Ecto neural progenitor cell (in vitro differentiated cells): Measurements from ENCODE around the gene SLC22A25.

Experiments used
- DNase-seq: peaks from one replicate; pipeline ENCODE4 v3.0.0-alpha.2; 2018; ENCODE audit warnings: low spot score

Gene SLC22A25

GRCh38 chr11:63229815-63230214 is 13.6 kb downstream of the SLC22A25 start:
- no peak for DNase-seq

GRCh38 chr11:63227521-63228107 is 15.8 kb downstream of the SLC22A25 start:
- DNase-seq = no peak

- DNase-seq = no peak
These were observed 16.8 kb downstream of the SLC22A25 start for GRCh38 chr11:63226488-63227114.

- DNase-seq = no peak
These were observed 29.3 kb downstream of the SLC22A25 start for GRCh38 chr11:63214093-63214492.

GRCh38 chr11:63212742-63213141 is 30.7 kb downstream of the SLC22A25 start:
- no peak for DNase-seq

GRCh38 chr11:63210111-63210510 is 33.3 kb downstream of the SLC22A25 start:
- no peak for DNase-seq
